ENCODE data around the gene IRAK2.
A peak's percentile ranks its signal among the peaks of the same experiment; 100 is the strongest.
"Not testable (repeated sequence)": the region's sequence is repeated elsewhere in the genome, so short reads cannot be mapped to it uniquely, and the experiment has no call there.

Gene IRAK2

GRCh38 chr3:10260211-10260701 lies 95.5 kb downstream of the IRAK2 start:
- DNase-seq, result no peak

GRCh38 chr3:10262027-10262426 lies 97.3 kb downstream of the IRAK2 start:
- DNase-seq, result no peak

GRCh38 chr3:10263646-10264363 lies 99.1 kb downstream of the IRAK2 start:
- DNase-seq, result peak; percentile 61 to 75

DNA sequence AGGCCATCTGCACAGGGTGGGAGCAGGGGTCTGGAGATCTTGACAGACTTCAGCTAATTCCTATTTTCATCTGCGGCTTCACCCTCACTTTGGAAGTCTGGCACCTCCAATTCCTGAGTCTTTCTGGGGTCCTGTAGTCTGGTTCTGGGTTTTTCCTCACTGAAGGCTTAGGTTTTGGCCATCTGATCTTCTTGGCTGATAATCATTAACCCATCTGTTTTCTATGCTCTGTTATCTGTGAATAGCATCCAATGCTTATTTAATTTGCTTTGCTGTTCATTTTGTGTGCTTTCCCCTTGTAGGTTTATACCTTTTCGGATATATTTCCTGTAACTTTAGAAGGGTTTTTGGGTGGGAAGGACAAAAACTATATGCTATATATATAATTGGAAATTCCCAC lies 101.1 kb downstream of the IRAK2 start:
- no peak for DNase-seq

- DNase-seq, result not testable (repeated sequence)
Observed at GRCh38 chr3:10266936-10267335, 102.2 kb downstream of the IRAK2 start.

GRCh38 chr3:10268116-10268515 lies 103.4 kb downstream of the IRAK2 start:
- no peak for DNase-seq

GRCh38 chr3:10268930-10269329 lies 104.2 kb downstream of the IRAK2 start:
- no peak for DNase-seq

- no peak for DNase-seq
Observed at GRCh38 chr3:10269443-10269842, 104.7 kb downstream of the IRAK2 start.

GRCh38 chr3:10272476-10272875 lies 107.8 kb downstream of the IRAK2 start:
- not testable (repeated sequence) for DNase-seq

- DNase-seq, result no peak
Observed at GRCh38 chr3:10272977-10273376, 108.3 kb downstream of the IRAK2 start.

DNA sequence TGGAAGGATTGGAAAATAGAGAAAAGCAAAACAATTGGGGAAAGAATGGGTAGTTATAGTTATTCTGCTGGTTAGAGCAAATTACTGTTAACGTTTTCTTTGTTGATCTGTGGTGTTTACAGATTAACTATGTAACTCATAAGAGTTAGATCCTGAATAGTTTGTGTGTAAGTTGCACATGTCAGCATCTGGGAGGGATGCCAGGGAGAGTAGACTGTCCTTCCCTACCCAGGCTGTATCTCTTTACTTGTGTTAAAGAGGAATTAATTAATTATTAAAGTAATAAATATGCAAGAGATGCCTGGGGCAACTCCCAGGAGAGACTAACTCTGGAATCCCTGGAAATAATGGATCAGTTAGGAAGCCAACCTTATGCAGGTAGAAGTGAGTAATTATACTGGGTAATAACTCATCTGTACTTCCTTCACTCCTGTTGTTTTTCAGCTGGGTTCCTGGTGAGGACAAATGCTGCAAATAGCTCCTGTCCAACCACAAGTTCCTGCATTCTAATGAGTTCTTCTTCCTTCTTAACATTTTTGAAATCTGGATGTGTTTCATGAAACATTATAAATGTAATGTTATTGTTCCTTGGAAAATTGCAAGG lies 109.1 kb downstream of the IRAK2 start:
- DNase-seq, result no peak

DNA sequence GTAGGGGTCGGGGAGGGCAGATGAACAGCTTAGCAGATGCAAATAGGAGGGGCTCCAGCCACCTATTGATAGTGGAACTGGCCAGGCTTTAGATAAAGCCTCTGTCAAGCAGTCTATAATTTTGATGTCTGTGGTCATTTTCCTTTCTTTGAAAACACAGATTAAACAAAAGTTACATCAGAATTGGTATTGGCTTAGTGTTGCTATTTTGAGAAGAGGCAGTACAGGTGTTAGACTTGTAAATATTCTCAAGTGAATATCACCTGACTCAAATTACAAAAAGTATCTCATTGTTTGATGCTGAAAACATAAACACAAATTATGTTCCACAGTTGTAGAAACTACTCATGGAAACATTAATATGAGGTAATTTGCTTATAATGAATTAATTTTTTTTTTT lies 109.9 kb downstream of the IRAK2 start:
- DNase-seq, result no peak

- DNase-seq, result no peak
Observed at GRCh38 chr3:10277115-10277625, 112.5 kb downstream of the IRAK2 start.

DNA sequence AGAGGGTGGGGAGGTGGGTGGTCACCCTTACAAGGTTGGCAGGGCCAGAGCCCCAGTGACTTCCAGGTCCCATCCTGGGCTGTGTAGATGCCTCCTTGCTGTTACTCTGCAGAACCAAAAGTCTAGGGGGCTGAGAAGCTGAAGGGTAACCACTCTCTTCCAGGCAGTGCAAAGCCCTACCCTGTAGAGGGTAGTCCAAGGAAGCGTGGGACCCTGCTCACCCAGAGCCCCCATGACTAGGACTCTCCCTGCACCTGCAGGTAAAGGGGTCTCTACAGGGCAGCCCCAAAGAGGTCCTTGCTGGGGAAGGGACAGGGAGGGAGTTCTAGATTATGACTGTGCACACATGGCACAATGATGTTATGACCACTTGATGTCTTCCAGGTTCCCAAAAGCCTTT lies 113.8 kb downstream of the IRAK2 start:
- DNase-seq, result no peak

- DNase-seq, result no peak
Observed at GRCh38 chr3:10279384-10280176, 114.9 kb downstream of the IRAK2 start.

DNA sequence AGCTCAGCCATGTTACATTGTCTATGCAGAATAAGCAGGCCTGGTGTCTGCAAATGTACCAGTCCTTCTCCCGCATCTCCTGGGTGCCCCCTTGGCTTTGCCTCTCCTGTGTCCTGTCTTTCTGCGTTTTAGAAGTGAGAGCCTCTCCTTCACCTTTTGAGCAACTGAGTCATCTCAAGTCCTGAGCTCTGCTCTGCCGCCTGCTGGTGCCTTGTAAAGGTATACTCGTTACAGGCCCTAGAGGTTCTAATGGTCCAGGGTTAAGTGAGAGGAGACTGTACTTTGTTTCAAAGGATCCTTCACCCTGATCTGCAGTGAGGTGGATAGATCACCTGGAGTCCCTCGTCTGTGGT lies 115.4 kb downstream of the IRAK2 start:
- no peak for DNase-seq

GRCh38 chr3:10280571-10280970 lies 115.9 kb downstream of the IRAK2 start:
- DNase-seq, result no peak

GRCh38 chr3:10281951-10282350 lies 117.2 kb downstream of the IRAK2 start:
- DNase-seq, result no peak

- DNase-seq, result no peak
Observed at GRCh38 chr3:10283638-10284037, 118.9 kb downstream of the IRAK2 start.

DNA sequence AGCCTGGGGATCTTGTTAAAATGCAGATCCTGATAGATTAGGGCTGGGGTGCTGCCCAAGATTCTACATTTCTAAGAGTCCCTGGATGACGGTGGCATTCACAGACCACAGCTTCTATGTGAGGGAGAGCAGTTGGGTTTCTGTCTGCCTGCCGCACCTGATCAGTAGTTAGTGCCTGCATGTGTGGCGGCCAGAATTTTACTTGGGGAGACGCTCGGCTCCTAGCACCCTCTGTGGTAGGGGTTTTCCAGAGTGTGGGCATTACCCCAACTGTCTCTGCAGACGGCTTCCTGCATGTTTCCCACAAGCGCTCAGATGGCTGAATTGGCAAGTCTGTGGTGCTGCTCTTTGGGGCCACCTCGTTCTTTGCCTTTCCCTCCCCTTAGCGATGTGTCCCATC lies 119.8 kb downstream of the IRAK2 start:
- peak; percentile 47 to 73 for DNase-seq

- DNase-seq, result no peak
Observed at GRCh38 chr3:10285272-10286132, 120.8 kb downstream of the IRAK2 start.

DNA sequence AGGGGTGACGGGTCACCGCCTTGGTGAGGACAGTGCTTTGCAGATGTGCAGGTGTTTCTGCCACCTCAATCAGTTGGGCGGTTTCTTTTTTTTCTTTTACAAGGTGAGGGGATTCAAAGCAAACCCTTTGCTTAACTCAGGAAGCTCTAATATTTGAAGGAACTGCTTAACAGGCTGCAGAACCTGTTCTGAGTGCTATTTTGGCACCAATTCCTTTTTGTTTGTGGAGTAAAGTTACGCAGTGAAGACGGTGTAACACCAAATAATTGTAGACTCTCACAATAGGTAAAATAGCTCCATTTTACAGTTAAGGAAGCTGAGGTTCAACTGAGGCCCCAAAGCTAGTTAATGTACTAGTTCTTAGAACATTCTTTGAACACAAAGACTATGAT lies 121.4 kb downstream of the IRAK2 start:
- no peak for DNase-seq
